Esophagus muscularis mucosa (tissue), 3 donors: ENCODE measurements around the gene NBEA.

ENCODE experiments used
- CTCF ChIP-seq, 3 experiments: fragments of 200-600 bp in 2 of 3; fragments of 450-650 bp in 1 of 3; sonication (generic) in 2 of 3; IDR thresholded peaks; one replicate each; pipeline ENCODE4 v1.5.1; 2017 to 2019; ENCODE audit warnings: antibody characterized with exemption in 3 of 3, mild to moderate bottlenecking in 2 of 3, moderate library complexity in 1 of 3
- POLR2A ChIP-seq: fragments of 450-650 bp; IDR thresholded peaks from one replicate; pipeline ENCODE4 v1.6.1; 2017; ENCODE audit warnings: antibody characterized with exemption, moderate library complexity, mild to moderate bottlenecking, low read depth

GRCh38 chr13:35694031-35694430 is 752.0 kb downstream of the NBEA start:
- TF ChIP-seq CTCF (IDR thresholded peaks at IDR 0.05): no peak
- TF ChIP-seq POLR2A: no peak
